GM19452 (cell line): ENCODE measurements around the gene MAST3.

Experiments used
- ATAC-seq: cut with Tn5 transposase; IDR thresholded peaks from one replicate; pipeline ENCODE4 v1.9.1; 2021; ENCODE audit not compliant: unreplicated experiment

The MAST3 gene

GRCh38 chr19:18097217-18097992, at the start of gene MAST3:
Gene MAST3, plus strand, starts transcription at chr19:18097778. Its CDS starts 15 bp downstream, at chr19:18097793.
- ATAC-seq: no peak

DNA sequence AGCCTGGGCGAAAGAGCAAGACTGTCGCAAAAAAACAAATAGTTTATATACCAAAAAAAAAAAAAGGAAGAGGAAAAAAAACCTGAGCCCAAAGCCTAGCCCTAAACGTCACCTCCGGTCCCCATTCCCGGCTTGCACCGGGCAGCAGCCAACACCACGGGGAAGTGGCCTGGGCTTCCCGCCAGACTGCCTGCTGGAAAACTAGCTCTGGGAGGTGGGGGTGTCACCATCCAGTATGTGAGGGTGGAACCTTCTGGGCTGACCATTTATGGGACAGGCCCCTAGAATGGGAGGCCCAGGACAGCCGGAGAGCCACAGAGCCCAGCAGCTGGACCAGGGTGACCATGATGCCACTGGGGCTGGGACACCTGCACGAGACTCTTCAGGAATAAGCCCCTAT, 48.2 kb upstream of the MAST3 start:
- ATAC-seq: no peak

DNA sequence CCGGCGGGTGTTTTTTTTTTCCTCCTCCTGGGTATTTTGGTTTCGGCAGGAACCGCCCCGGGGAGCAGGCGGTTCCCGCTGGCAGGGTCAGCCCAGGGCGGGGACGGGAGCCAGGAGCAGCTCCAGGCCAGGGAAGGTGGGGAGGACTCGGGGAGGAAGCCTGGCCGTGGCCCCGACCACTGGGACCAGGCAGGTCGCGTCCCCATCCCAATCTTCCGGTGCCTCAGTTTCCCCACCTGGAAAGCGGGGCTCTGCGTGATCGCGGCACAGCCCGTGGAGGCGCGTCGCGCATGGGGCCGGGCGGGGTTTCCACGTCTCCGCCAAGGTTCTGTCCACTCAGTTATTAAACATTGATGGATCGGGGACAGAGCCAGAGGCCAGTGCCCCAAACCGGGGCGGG, 45.7 kb upstream of the MAST3 start:
- ATAC-seq: no peak

DNA sequence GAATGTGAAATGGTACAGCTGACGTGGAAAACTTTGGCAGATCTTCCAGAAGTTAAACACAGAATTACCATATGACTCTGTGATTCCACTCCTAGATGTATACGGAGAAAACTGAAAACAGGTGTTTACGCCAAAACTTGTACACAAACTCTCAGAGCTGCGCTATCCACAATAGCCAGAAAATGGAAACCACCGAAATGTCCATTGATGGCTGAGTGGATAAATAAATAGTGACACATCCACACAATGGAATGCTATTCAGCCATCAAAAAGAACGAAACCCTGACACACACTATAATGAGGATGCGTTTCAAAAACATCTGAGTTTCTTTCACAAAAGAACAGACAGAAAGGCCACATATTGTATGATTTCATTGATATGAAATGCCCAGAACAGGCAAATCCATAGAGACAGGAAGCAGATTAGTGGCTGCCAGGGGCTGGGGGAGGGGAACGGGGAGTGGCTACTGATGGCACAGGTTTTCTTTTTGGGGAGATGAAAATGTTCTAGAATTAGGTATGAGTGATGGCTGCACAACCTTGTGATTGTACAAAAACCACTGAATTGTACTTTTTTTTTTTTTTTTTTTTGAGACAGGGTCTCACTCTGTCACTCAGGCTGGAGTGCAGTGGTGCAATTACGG, 43.9 kb upstream of the MAST3 start:
- no peak for ATAC-seq

DNA sequence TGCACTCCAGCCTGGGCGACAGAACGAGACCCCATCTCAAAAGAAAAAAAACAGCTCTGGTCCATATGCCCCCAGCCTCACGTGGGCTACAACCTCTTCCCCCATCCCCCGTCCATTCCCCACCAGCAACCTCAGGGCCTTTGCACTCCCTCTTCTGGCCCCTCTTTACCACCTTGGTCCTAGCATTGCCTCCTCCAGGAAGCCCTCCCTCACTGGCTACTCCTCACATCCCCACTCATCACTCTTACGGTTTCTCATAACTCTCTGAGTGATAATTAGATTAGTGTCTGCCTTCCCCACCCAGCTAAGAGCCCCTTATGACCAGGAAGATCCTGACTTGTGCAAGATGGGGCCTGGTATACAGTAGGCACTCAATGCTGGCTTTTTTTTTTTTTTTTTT, 41.6 kb upstream of the MAST3 start:
- ATAC-seq: no peak

DNA sequence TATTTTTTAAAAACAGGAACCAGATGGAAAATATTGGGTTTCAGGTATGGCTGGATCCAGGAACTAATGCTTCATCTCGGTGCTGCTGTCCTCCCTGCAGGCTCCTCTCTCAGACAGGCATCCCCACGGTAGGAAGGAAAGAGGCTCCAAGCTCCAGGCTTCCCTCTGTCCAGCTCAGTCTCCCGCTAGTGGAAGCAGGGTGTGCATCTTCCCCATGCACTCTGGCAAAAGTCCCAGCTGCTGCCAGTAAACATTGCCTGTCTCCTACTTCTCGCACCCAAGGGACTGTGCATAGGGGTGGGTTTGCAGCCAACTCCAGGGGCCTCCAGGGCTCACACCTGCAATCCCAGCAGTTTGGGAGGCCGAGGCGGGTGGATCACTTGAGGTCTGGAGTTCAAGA, 40.0 kb upstream of the MAST3 start:
- no peak for ATAC-seq

- ATAC-seq: peak; percentile 69
These were observed 39.2 kb upstream of the MAST3 start for GRCh38 chr19:18058208-18059009.

DNA sequence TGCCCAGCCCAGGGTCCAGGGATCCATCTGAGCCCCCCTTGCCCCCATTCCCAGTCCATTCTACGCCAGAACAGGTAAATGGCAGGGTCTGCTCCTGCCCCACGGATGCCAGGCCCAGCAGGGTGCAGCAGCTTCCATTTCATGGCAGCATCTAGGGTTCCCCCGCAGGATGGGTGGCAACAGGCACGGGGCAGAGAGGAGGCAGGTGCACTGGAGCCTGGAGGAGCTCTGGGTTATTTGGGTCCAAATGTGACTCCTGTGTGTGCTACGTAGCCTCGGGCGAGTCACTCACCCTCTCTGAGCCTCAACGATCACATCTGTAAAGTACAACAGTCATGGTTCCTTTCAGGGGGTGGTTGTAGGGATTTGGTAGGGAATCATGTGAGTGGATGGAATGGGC, 38.3 kb upstream of the MAST3 start:
- no peak for ATAC-seq

DNA sequence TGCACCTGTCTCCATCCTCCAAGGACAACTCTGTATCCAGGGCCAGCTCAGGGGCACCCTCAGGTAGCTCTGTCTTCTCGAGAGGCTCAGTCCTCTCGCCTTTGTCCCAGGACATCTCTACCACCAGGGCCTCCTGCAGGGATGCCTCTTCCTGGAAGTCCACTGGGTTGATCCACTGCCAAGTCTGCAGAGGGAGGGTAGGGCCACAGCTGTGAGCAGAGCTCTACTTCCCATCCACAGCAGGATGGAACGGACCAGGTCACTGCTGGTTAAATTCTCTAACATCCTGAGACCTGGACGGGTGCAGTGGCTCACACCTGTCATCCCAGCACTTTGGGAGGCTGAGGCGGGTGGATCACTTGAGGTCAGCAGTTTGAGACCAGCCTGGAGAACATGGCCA, 37.7 kb upstream of the MAST3 start:
- no peak for ATAC-seq

DNA sequence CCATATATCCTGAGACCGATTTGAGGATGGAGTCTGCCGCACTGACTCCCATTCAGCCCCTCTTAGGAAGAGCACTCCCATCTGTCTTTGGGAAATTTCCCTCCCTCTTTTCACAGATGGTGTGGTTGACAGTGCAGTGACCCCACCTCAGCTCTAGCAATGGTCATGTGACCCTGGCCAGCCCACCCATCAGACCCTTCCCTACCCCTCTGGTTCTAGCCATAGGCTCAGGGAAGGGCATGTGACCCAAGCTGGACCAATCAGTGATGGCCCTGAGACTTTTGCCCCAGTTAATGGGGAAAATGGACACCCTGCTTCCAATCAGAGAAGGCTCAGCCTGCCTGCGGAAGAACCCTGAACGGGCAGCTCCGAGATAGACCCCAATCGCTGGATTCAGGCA, 37.1 kb upstream of the MAST3 start:
- ATAC-seq: no peak

DNA sequence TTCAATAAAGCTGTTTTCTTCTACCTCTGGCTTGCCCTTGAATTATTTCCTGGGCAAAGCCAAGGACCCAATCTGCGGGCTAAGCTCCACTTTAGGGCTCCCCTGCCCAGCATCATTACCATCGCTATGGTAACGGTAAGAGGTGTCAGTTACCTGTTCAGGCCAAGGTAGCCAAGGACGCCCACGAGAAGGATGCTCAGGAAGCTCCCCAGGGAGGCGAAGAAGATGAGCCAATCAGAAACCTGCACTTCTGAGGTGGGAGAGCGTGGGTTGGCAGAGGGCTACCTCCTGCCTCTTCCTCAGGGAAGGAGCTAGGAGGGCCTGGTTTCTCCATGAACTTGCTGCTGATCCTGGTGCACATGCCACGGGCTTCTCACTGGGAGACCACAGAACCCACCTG, 35.5 kb upstream of the MAST3 start:
- no peak for ATAC-seq

GRCh38 chr19:18063463-18063862, 34.1 kb upstream of the MAST3 start:
- ATAC-seq: no peak

DNA sequence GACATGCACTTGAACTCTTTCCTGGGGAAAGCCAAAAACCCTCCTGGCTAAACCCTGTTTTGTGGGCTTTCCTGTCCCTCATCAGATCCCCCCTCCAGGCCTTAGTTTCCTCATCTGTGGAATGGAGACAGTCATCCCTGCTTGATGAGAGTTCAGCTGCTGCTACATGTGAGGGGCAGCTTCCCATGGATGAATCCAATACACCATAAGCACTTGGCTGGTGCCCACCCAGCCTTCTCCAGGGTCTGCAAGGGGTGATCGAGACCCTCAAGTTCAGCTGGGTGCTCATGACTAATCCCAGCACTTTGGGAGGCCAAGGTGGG, 32.4 kb upstream of the MAST3 start:
- no peak for ATAC-seq

DNA sequence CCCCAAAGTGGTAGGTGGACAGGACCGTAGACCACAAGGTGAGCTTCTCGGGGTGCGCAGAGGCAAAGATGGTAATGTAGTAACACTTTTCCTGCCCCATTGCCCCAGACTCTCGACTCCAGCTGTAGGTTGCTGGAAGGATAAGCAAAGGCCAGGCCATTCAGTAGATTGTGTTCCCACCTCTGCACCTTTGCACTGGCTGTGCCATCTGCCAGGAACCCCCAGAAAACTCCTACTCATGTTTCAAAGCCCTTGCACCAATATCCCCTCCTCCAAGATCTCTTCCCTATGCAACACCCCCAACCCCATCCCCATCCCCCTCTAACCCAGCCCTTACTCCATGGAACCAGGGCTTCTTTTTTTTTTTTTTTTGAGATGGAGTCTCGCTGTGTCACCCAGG, 29.2 kb upstream of the MAST3 start:
- no peak for ATAC-seq

- no peak for ATAC-seq
These were observed 28.2 kb upstream of the MAST3 start for GRCh38 chr19:18069383-18069782.

GRCh38 chr19:18070181-18070580, 27.4 kb upstream of the MAST3 start:
- ATAC-seq: no peak

DNA sequence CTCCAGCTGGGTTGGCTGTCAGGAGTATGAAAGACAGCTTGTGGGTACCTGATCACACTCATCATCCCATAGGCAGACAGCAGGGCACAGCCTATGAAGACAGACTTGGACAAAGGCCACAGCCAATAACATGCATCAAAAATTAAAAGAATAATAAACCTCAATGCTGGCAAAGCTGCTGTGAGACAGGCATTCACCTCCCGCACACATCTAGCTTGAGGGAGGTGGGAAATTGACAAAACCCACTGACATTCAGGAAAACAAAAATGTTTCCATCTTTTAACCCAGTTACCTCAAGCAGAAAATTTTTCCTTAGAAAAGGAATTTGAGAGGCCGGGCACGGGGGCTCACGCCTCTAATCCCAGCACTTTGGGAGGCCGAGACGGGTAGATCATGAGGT, 25.2 kb upstream of the MAST3 start:
- no peak for ATAC-seq

DNA sequence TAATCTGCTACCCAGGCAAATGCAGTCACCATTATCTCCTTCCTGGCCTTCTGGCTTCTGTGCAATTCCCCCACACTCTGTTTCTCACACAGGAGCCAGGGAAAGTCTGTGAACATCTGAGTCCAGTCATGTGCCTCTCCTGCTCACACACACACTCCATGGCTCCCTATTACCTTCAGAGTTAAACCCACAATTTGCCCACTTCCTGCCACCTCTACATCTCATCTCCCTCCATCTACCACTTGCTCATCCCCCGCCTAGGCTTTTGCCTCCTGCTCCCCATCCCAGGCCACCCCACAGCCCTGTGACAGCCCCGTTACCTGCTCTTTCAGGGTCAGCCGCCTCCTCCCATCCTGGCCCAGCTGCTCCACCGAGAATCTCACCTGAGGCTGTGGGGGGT, 24.4 kb upstream of the MAST3 start:
- ATAC-seq: no peak

- no peak for ATAC-seq
These were observed 23.4 kb upstream of the MAST3 start for GRCh38 chr19:18074192-18074591.

DNA sequence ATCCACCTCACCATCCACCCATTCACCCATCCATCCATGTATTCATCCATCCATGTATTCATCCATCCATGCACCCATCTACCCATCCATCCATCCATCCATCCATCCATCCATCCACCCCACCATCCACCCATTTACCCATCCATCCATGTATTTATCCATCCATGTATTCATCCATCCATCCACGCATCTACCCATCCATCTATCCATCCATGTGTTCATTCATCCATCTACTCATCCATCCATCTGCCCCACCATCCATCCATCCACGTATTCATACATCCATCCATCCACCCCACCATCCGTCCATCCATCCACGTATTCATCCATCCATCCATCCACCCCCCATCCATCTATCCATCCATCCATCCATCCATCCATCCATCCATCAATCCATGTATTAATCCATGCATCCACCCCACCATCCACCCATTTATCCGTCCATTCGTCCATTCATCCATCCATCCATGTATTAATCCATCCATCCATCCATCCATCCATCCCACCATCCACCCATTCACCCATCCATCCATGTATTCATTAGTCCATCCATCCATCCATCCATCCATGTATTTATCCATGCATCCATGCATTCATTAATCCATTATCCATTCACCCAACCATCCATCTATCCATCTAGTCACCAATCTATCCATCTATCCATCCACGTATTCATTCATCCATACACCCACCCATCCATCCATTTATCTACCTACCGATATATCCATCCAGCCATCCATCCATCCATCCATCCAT, 13.5 kb upstream of the MAST3 start:
- no peak for ATAC-seq

DNA sequence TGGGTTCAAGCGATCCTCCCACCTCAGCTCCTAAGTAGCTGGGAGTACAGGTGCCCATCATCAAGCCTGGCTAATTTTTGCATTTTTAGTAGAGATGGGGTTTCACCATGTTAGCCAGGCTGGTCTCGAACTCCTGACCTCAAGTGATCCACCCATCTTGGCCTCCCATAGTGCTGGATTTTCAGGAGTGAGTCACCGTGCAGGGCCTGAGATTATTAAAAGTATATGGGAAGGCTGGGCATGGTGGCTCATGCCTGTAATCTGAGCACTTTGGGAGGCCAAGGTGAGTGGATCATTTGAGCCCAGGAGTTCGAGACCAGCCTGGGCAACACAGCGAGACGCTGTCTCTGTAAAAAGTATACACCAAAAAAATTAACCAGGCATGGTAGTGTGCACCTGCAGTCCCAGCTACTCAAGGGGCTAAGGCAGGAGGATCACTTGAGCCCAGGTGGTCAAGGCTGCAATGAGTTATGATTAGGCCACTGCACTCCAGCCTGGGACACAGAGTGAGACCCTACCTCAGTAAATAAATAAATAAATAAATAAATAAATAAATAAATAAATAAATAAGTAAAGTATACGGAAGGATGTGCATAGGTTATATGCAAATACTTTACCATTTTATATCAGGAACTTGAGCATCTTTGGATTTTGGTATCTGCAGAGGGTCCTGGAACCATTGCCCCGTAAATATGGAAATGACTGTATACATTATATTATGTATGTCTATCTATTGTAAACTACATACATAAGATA, 11.7 kb upstream of the MAST3 start:
- ATAC-seq: no peak
